Activated CD4-positive, alpha-beta T cell treated with anti-CD3 and anti-CD28 coated beads, Interleukin-2, amount 10 ng/mL, durations not matched to agents 7 days and 5 days (primary cell): Measurements from ENCODE around the gene HCFC1R1. TPM values are rescaled to one million over a fixed set of nuclear protein-coding genes. Genes with fewer than 3 reads are reported as not detected.
A peak's percentile ranks its signal among the peaks of the same experiment; 100 is the strongest.

Experiments used
- CTCF ChIA-PET: fragments of 350-600 bp; sonication (Branson Sonifier 250); formaldehyde crosslinking; loops from one replicate; lab custom pipeline; 2021; ENCODE audit warnings: antibody characterized with exemption; lab: Charles Lee
- POLR2A ChIA-PET: fragments of 350-600 bp; sonication (Branson Sonifier 250); formaldehyde crosslinking; loops from one replicate; lab custom pipeline; 2021; ENCODE audit warnings: antibody characterized with exemption; lab: Charles Lee
- DNase-seq: peaks from one replicate; pipeline ENCODE4 v3.0.0-alpha.2; 2020
- H3K27ac Mint-ChIP-seq: one replicate; pipeline ENCODE4 v1.8.0; 2021; ENCODE audit warnings: mild to moderate bottlenecking, moderate library complexity, mixed read lengths
- H3K27me3 Mint-ChIP-seq: one replicate; pipeline ENCODE4 v1.8.0; 2021; ENCODE audit warnings: mixed read lengths
- H3K36me3 Mint-ChIP-seq: one replicate; pipeline ENCODE4 v1.8.0; 2021; ENCODE audit warnings: low read depth, mixed read lengths
- H3K4me1 Mint-ChIP-seq: one replicate; pipeline ENCODE4 v1.8.0; 2021; ENCODE audit warnings: mixed read lengths
- H3K4me3 Mint-ChIP-seq: one replicate; pipeline ENCODE4 v1.8.0; 2021; ENCODE audit warnings: mild to moderate bottlenecking, moderate library complexity, mixed read lengths
- H3K9me3 Mint-ChIP-seq: one replicate; pipeline ENCODE4 v1.8.0; 2021; ENCODE audit warnings: mixed read lengths
- total RNA-seq, 2 experiments: library from RNA; stranded (reverse); gene quantifications; one replicate each; pipeline ENCODE4 v1.2.3, GENCODE V29; 2021

Gene HCFC1R1
- total RNA-seq, 2 experiments from 2014 or later, result 38.3 to 44.1 TPM

DNA sequence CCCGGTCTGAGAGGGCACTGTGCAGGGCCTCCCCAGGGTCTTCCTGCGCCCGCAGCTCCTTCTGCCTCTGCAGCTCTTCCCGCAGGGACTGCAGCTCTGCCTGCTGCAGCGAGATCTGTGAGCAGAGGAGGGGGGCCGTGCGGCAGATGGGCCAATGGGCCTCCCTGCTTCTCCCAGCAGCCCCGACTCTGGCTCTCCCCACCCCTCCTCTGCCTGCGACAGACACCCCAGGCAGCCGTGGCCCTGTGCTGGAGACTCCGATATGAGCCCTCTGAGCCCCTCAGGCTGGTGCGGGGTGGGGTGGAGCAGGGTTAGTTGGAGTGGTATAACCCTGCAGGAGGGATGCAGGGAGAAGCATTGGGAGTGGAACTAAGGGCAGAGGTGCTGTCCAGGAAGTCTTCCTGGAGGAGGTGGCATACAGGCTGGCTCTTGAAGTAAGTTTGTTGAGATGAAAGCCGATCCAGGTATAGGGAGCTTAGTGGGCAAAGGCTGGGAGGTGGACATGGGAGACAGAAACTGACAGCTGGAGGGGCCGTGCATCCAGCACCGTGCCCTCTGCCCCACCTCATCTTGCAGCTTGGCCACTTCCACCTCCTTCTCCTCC, 5.1 kb upstream of the HCFC1R1 start:
- peaks cover 43% of the 10 kb centered on the region for H3K4me1 Mint-ChIP-seq
- no peaks in the 10 kb centered on the region for H3K9me3 Mint-ChIP-seq
- H3K27me3 Mint-ChIP-seq, result peaks cover 37% of the 10 kb centered on the region
- no peak overlapping the region for H3K27ac Mint-ChIP-seq
- peak overlapping the region; percentile 60 for H3K4me3 Mint-ChIP-seq
- CTCF ChIA-PET, result interaction anchor here (0.5 to 9.5 kb wide), 34 partner anchors 7 to 481 kb away, joined by 3 to 119 read pairs (median 5); partner anchors contain the start of genes CLDN6, HCFC1R1, IL32 and MMP25
- H3K36me3 Mint-ChIP-seq, result peaks cover 20% of the 10 kb centered on the region
- POLR2A ChIA-PET, result interaction anchor here (0.6 to 1.1 kb wide), 3 partner anchors 9 to 19 kb away, joined by 3 read pairs; partner anchors contain the start of gene TNFRSF12A
- no peak for DNase-seq

DNA sequence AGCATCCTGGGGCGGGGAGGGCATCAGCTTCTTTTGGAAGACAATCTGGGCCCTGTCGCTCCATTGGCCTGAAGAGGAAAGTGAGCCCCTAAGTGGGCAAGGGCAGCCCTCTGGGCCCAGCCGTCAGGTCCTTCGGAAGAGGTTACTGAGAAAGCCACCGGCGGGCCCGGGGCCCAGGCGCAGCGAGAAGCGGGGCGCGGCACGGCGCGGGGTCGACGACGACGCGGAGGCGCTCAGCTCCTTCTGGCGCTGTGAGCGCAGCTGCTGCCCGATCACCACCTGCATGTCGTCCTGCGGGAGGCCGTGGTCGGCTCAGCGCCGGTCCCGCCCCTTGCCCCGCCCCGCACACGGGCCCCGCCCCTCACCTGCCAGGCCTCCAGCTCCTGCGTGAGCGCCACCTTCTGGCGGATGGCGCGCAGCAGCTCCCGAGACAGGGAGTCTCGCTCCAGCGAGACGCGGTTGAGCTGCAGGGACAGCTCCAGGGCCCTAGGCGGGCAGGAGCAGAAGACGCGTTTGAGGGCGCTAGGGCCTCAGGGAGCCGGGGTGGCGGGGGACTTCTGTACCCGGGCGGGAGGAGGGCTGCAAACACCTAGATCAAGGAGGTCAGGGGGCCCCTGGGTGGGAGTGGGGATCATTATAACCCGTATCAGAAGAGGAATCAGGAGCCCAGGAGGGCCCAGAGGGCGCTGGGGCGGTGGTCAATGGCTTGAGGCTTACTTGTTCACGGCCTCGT, 4.4 kb upstream of the HCFC1R1 start:
- peak; percentile 88 for DNase-seq
- H3K9me3 Mint-ChIP-seq, result no peaks in the 10 kb centered on the region
- ChIA-PET POLR2A (interaction anchor here (0.5 to 0.9 kb wide), 2 partner anchors 8 to 89 kb away, joined by 3 read pairs; partner anchors contain the start of gene TNFRSF12A), CTCF (interaction anchor here (0.5 to 9.5 kb wide), 39 partner anchors 7 to 482 kb away, joined by 3 to 119 read pairs (median 4); partner anchors contain the start of genes BICDL2, CLDN6, HCFC1R1 and IL32)
- H3K36me3 Mint-ChIP-seq, result peaks cover 19% of the 10 kb centered on the region
- H3K27ac Mint-ChIP-seq, result peak overlapping the region; percentile 78
- peak overlapping the region; percentile 38 for H3K4me3 Mint-ChIP-seq
- peaks cover 30% of the 10 kb centered on the region for H3K27me3 Mint-ChIP-seq
- peaks cover 48% of the 10 kb centered on the region for H3K4me1 Mint-ChIP-seq

DNA sequence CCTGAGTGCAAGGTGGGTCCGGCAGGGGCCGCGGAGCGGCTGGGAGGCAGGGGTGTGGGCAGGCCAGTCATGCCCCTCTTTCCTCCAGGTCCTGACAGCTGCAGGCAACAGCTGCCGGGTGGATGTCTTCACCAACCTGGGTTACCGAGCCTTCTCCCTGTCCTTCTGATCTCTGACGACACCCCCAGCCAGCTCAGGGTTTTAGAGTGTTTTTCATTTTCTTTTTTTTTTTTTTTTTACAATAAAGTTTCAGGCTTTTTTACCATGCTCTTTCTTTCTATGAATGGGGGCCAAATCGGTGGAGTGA, 3.7 kb upstream of the HCFC1R1 start:
- peaks cover 52% of the 10 kb centered on the region for H3K4me1 Mint-ChIP-seq
- POLR2A ChIA-PET, result no interaction called here
- H3K27ac Mint-ChIP-seq, result no peak overlapping the region
- H3K4me3 Mint-ChIP-seq, result no peak overlapping the region
- H3K27me3 Mint-ChIP-seq, result peaks cover 23% of the 10 kb centered on the region
- no peaks in the 10 kb centered on the region for H3K9me3 Mint-ChIP-seq
- CTCF ChIA-PET, result interaction anchor here (0.7 to 9.5 kb wide), 28 partner anchors 6 to 483 kb away, joined by 3 to 119 read pairs (median 5); partner anchors contain the start of genes BICDL2, CLDN6, HCFC1R1 and IL32
- no peak for DNase-seq
- H3K36me3 Mint-ChIP-seq, result peaks cover 19% of the 10 kb centered on the region

DNA sequence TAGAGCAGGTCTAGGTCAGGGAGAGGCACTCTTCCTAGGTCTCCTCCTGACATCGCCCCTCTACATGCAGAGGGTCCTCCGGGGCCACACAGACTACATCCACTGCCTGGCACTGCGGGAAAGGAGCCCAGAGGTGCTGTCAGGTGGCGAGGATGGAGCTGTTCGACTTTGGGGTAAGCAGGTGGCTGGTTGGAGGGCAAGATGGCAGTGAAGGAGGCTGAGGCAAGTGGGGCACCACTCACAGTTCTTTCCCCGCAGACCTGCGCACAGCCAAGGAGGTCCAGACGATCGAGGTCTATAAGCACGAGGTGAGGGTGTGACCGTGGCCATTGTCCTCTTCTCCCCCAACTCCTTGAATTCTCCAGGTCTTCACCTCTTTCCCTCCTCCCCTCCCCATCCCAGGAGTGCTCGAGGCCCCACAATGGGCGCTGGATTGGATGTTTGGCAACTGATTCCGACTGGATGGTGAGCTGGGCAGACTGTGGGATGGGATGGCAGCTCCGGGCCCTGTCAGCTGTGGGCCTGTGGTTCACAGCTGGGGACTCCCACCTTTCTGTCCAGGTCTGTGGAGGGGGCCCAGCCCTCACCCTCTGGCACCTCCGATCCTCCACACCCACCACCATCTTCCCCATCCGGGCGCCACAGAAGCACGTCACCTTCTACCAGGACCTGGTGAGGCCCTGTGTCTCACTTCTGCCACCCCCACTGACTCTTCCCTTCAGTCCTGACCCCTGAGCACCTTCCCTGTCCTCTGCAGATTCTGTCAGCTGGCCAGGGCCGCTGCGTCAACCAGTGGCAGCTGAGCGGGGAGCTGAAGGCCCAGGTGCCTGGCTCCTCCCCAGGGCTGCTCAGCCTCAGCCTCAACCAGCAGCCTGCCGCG, 3.1 kb upstream of the HCFC1R1 start:
- H3K9me3 Mint-ChIP-seq, result no peaks in the 10 kb centered on the region
- peaks cover 19% of the 10 kb centered on the region for H3K36me3 Mint-ChIP-seq
- no peak for DNase-seq
- peaks cover 17% of the 10 kb centered on the region for H3K27me3 Mint-ChIP-seq
- ChIA-PET CTCF (interaction anchor here (0.7 to 9.5 kb wide), 17 partner anchors 5 to 483 kb away, joined by 3 to 119 read pairs (median 8); partner anchors contain the start of genes BICDL2, CLDN6, HCFC1R1 and MMP25), POLR2A (no interaction called here)
- H3K27ac Mint-ChIP-seq, result no peak overlapping the region
- H3K4me1 Mint-ChIP-seq, result peaks cover 55% of the 10 kb centered on the region
- H3K4me3 Mint-ChIP-seq, result no peak overlapping the region

DNA sequence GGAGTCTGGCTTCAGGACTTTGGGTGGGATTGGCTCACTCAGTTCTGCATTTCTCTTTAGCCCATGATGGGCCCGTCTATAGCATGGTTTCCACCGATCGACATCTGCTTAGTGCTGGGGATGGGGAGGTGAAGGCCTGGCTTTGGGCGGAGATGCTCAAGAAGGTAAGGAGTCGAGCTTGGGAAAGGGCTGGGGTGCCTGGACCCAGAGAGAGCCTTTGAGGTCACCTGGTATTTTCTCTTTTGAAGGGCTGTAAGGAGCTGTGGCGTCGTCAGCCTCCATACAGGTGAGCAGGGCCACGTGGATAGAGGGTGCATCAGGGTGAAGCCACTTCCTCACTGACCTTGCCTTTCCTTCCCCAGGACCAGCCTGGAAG, 2.2 kb upstream of the HCFC1R1 start:
- ChIA-PET CTCF (interaction anchor here (1.3 to 8.9 kb wide), 4 partner anchors 16 to 124 kb away, joined by 4 to 119 read pairs (median 42); partner anchors contain the start of gene MMP25), POLR2A (no interaction called here)
- no peak overlapping the region for H3K27ac Mint-ChIP-seq
- H3K36me3 Mint-ChIP-seq, result peaks cover 19% of the 10 kb centered on the region
- DNase-seq, result no peak
- peaks cover 14% of the 10 kb centered on the region for H3K27me3 Mint-ChIP-seq
- no peak overlapping the region for H3K4me3 Mint-ChIP-seq
- no peaks in the 10 kb centered on the region for H3K9me3 Mint-ChIP-seq
- peaks cover 61% of the 10 kb centered on the region for H3K4me1 Mint-ChIP-seq

DNA sequence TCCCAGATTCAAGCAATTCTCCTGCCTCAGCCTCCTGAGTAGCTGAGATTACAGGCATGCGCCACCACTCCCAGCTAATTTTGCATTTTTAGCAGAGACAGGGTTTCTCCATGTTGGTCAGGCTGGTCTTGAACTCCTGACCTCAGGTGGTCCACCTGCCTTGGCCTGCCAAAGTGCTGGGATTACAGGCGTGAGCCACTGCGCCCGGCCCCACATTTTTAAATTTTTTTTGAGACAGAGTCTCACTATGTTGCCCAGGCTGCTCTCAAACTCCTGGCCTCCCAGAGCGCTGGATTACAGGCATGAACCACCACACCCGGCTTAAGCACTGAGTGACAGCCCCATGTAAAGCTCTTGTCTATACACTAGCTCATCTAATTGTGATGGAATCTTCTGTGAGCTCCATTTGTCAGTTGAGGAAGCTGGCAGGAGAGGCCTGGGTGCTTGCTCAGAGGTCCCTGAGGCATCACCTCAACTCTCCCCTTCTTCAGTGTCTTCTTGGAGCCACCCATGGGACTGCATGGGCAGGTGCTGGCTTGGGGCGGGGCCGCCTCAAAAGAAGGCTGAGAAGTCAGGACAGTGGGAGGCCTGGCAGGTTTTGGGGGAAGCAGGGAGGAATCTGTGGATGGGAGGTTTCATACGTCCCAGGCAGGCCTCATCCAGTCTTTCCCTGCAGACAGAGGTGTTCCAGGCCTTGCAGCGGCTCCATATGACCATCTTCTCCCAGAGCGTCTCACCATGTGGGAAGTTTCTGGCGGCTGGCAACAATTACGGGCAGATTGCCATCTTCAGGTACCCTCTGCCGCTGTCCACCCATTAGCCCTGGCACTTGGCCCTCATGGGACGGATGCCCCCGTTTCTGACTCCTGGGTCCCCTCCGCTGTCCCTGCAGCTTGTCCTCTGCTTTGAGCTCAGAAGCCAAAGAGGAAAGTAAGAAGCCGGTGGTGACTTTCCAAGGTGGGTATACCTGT, 1.6 kb upstream of the HCFC1R1 start:
- no peaks in the 10 kb centered on the region for H3K9me3 Mint-ChIP-seq
- no peak overlapping the region for H3K27ac Mint-ChIP-seq
- POLR2A ChIA-PET, result no interaction called here
- peaks cover 12% of the 10 kb centered on the region for H3K27me3 Mint-ChIP-seq
- no peak for DNase-seq
- CTCF ChIA-PET, result interaction anchor here (1.2 to 8.3 kb wide), 4 partner anchors 7 to 124 kb away, joined by 3 to 90 read pairs (median 40); no protein-coding TSS in a partner anchor
- H3K4me1 Mint-ChIP-seq, result peaks cover 62% of the 10 kb centered on the region
- H3K4me3 Mint-ChIP-seq, result no peak overlapping the region
- peaks cover 19% of the 10 kb centered on the region for H3K36me3 Mint-ChIP-seq

DNA sequence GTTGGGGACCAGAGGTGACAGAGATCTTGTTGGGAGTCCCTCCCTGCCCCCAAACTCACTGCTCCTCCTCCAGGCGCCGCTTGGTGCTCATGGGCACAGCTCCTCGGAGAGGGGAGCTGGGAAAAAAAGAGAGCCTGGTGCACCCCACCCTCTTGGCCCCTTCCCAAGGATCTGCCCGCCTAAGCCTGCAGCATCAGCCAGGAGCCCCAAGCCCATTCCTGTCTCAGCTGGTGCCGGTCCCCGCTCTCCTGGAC, 400 bp downstream of the HCFC1R1 start:
- Mint-ChIP-seq H3K27me3 (peaks cover 8% of the 10 kb centered on the region), H3K4me3 (peak overlapping the region; percentile 84), H3K4me1 (peaks cover 55% of the 10 kb centered on the region), H3K9me3 (no peaks in the 10 kb centered on the region), H3K36me3 (peaks cover 19% of the 10 kb centered on the region), H3K27ac (peak overlapping the region; percentile 95)
- CTCF ChIA-PET, result interaction anchor here (1.5 to 8.0 kb wide), 5 partner anchors 9 to 57 kb away, joined by 4 to 90 read pairs (median 7); no protein-coding TSS in a partner anchor
- POLR2A ChIA-PET, result no interaction called here
- DNase-seq, result no peak

DNA sequence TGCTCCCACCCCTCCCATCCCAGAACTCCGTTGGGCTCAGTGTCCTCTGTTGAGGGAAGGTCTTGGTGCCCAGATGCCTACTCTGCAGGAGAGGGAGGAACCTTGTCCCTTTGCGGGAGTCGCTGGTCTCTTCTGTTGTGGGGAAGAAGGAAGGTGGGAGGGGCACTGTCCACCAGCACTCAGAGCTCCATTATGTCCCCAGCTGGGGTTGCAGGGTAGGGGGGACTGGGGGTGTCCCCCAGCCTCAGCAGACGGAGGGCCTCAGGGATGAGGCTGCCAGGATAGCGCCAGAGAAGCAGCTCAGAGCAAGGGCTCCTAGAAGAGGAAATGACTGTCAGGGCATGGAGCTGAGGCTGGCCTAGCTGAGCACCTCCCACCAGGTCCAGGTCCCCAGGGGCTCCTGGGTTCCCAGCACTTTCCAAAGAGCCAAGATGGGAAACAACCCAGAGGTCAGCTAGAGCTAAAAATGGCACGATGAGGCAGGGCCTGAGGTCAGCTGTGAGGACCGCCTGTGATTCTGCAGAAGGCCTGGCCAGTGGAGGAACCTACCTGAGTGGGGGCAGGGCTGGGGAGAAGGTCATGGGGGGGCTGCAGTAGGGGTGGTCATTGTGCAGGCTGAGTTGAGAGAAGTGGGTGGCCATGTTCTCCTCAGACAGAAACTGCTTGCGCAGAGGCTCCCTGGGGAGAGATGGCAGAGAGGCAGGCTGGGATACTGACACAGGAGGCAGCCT, 893 bp downstream of the HCFC1R1 start:
- Mint-ChIP-seq H3K4me1 (peaks cover 57% of the 10 kb centered on the region), H3K4me3 (peak overlapping the region; percentile 84), H3K27ac (peak overlapping the region; percentile 95), H3K36me3 (peaks cover 19% of the 10 kb centered on the region), H3K27me3 (peaks cover 10% of the 10 kb centered on the region), H3K9me3 (no peaks in the 10 kb centered on the region)
- DNase-seq, result no peak
- ChIA-PET POLR2A (no interaction called here), CTCF (interaction anchor here (1.1 to 8.0 kb wide), 8 partner anchors 9 to 56 kb away, joined by 3 to 90 read pairs (median 5); partner anchors contain the start of gene MMP25)

DNA sequence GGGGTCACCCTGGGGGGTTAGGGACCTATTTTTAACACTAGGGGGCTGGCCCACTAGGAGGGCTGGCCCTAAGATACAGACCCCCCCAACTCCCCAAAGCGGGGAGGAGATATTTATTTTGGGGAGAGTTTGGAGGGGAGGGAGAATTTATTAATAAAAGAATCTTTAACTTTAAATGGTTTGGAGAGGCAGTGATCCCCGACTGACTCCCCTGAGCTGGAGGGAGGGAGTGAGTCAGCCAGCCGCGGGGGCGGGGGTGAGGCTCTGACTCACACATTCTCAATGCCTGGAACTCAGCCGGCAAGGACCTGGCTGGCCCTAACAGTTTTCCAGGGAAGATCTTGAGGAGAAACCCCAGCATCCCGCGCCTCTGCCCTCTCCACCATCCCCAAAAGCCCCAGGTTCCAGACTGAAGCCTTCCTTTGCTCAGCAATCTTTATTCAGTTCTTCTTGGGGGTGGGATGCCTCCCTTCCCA, 1.5 kb downstream of the HCFC1R1 start:
- H3K4me1 Mint-ChIP-seq, result peaks cover 55% of the 10 kb centered on the region
- H3K27me3 Mint-ChIP-seq, result peaks cover 10% of the 10 kb centered on the region
- peak overlapping the region; percentile 84 for H3K4me3 Mint-ChIP-seq
- no peaks in the 10 kb centered on the region for H3K9me3 Mint-ChIP-seq
- H3K27ac Mint-ChIP-seq, result peak overlapping the region; percentile 95
- POLR2A ChIA-PET, result interaction anchor here (0.9 kb wide), 1 partner anchor 37 kb away, joined by 5 read pairs; no protein-coding TSS in a partner anchor
- peaks cover 19% of the 10 kb centered on the region for H3K36me3 Mint-ChIP-seq
- CTCF ChIA-PET, result interaction anchor here (0.7 to 8.0 kb wide), 10 partner anchors 10 to 126 kb away, joined by 3 to 90 read pairs (median 4); partner anchors contain the start of gene MMP25
- peak; percentile 71 for DNase-seq

DNA sequence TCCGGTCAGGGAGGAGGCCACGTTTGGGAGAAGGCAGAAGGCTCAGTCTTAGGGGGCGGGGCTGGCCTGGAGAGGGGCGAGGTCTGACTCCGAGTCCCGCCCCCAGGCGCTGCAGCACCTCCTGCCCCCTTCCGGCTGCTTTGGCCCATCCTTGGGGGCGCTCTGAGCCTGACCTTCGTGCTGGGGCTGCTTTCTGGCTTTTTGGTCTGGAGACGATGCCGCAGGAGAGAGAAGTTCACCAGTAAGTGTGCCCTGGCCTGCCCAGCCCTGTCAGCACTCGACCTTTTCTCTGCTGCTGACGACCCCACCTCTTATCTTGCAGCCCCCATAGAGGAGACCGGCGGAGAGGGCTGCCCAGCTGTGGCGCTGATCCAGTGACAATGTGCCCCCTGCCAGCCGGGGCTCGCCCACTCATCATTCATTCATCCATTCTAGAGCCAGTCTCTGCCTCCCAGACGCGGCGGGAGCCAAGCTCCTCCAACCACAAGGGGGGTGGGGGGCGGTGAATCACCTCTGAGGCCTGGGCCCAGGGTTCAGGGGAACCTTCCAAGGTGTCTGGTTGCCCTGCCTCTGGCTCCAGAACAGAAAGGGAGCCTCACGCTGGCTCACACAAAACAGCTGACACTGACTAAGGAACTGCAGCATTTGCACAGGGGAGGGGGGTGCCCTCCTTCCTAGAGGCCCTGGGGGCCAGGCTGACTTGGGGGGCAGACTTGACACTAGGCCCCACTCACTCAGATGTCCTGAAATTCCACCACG, 2.1 kb downstream of the HCFC1R1 start:
- Mint-ChIP-seq H3K4me3 (peak overlapping the region; percentile 84), H3K36me3 (peaks cover 14% of the 10 kb centered on the region), H3K27me3 (peaks cover 13% of the 10 kb centered on the region), H3K4me1 (peaks cover 55% of the 10 kb centered on the region), H3K27ac (peak overlapping the region; percentile 95), H3K9me3 (no peaks in the 10 kb centered on the region)
- ChIA-PET CTCF (interaction anchor here (0.6 to 8.0 kb wide), 13 partner anchors 10 to 179 kb away, joined by 3 to 90 read pairs (median 4); partner anchors contain the start of genes MMP25 and PAQR4), POLR2A (interaction anchor here (0.9 kb wide), 1 partner anchor 38 kb away, joined by 5 read pairs; no protein-coding TSS in a partner anchor)
- peak; percentile 72 for DNase-seq
